ENCODE data around the gene ATG3.
"Not testable (repeated sequence)": the region's sequence is repeated elsewhere in the genome, so short reads cannot be mapped to it uniquely, and the experiment has no call there.

The ATG3 gene

DNA sequence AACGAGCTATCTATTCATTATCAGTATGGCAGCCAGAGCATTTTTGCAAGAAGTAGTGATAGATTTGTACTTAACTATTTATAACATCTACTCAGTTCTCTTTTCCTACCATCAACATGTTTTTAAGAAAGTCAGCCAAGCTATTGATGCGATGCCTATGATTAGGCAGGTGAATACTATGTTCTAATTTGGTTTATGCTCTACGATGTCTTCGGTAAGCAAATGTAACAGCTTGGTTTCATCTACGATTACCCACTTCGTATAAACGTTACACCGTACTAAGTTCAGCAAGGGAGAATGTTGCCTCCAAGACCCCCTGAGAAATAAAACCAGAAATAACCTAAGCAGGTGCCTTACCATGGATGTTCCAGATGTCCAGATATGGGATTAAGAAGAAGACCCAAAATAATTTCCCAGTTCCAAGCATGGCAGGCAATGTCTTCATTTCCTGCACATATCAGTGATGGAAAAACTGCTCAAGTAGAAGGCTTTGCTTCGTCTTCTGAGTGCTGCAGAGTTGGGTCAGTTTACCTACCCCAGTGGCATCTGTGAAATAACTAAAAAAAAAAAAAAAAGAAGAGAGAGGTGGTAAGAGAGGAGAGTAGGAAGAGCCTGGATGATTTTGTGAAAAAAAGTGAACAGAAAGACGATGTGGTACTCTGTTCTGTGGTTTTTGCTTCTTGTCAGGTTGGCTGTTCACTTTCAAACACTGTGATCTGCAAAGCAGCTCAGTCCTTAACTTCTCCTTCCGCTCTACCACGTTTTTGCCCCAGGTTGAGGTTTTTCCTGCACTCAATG lies 62.6 kb downstream of the ATG3 start, which contains the start of gene BTLA:
Gene BTLA (minus strand): TSS at position 559 of the 798 bp plus-strand sequence. CDS start 114 bp downstream, at position 445.
- 91% methylated on average over 11 of the region's 12 CpGs for WGBS
- H3K9ac ChIP-seq (ENCODE audit: low read depth, low read length), result no peak within 1 kb of the TSS
- H3K4me3 ChIP-seq (ENCODE audit: low read length), result no peak within 1 kb of the TSS
- peaks cover 3% of the 10 kb centered on the region; the same call in 1 of the 2 replicates for H3K4me1 ChIP-seq (ENCODE audit: insufficient read depth, low read length)
- H3K27ac ChIP-seq (ENCODE audit: low read depth, low read length), result no peak within 1 kb of the TSS
- no peaks in the 10 kb centered on the region for H3K36me3 ChIP-seq (ENCODE audit: insufficient read depth, low read length)
- H3K27me3 ChIP-seq (ENCODE audit: insufficient read depth, low read length), result no peaks in the 10 kb centered on the region
- peaks cover 2% of the 10 kb centered on the region; the same call in 1 of the 2 replicates for H3K9me3 ChIP-seq (ENCODE audit: insufficient read depth, low read depth, low read length)

DNA sequence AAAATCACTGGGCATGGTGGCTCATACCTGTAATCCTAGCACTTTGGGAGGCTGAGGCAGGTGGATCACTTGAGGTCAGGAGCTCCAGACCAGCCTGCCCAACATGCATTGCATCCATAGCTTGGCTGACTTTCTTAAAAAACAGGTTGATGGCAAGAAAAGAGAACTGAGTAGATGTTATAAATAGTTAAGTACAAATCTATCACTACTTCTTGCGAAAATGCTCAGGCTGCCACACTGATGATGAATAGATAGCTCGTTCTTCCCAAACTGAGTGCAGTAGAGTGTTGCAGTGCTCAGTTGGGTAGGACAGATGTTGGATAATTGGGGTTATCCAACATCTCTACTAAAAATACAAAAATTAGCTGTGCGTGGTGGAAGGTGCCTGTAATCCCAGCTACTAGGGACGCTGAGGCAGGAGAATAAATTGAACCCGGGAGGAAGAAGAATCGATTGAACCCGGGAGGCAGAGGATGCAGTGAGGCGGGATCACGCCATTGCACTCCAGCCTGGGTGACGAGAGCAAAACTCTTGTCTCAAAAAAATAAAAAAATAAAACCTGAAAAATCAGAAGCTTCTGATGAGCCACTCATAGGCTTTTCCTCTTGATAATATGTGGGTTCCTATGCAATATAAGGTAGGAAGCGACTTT lies 63.7 kb downstream of the ATG3 start:
- Histone ChIP-seq H3K9ac (ENCODE audit: low read depth, low read length) (no peak overlapping the region), H3K27ac (ENCODE audit: low read depth, low read length) (no peak overlapping the region)

DNA sequence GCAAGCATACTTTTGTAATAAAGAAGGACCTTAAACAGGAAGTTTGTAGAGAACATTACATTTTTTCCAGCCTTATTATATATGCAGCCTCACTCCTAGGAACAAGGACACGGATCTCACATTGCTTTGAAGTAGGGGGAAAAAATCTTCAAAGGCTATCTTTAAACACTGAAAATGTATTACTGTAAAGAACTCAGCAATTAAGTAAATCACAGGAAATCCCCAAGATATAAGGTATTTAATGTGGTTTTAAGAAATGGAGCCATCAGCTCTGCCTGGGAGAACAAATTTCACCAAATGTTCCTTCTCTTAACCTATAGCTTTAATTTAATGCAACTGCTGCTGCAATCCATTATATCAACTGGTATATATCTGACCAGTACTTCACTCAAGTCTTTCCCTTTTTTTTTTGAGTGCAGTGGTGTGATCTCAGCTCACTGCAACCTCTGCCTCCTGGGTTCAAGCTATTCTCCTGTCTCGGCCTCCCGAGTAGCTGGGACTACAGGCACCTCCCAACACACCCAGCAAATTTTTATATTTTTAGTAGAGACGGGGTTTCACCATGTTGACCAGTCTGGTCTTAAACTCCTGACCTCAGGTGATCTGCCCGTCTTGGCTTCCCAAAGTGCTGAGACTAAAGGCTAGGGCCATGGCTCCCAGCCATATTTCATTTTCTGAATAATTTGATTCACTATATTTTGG lies 65.2 kb downstream of the ATG3 start:
- Histone ChIP-seq H3K9me3 (ENCODE audit: insufficient read depth, low read depth, low read length) (peaks cover 2% of the 10 kb centered on the region; the same call in 1 of the 2 replicates), H3K36me3 (ENCODE audit: insufficient read depth, low read length) (no peaks in the 10 kb centered on the region), H3K4me3 (ENCODE audit: low read length) (no peak overlapping the region), H3K9ac (ENCODE audit: low read depth, low read length) (no peak overlapping the region), H3K27me3 (ENCODE audit: insufficient read depth, low read length) (no peaks in the 10 kb centered on the region), H3K27ac (ENCODE audit: low read depth, low read length) (no peak overlapping the region), H3K4me1 (ENCODE audit: insufficient read depth, low read length) (no peaks in the 10 kb centered on the region)
- 88% methylated on average over 4 of the region's 5 CpGs for WGBS

More for the DNA sequence above, 63.7 kb downstream of the ATG3 start:
- over 99% methylated on average over 10 of the region's 11 CpGs for WGBS
- Histone ChIP-seq H3K36me3 (ENCODE audit: insufficient read depth, low read length) (no peaks in the 10 kb centered on the region), H3K27me3 (ENCODE audit: insufficient read depth, low read length) (no peaks in the 10 kb centered on the region), H3K4me3 (ENCODE audit: low read length) (no peak overlapping the region), H3K9me3 (ENCODE audit: insufficient read depth, low read depth, low read length) (peaks cover 2% of the 10 kb centered on the region; the same call in 1 of the 2 replicates), H3K4me1 (ENCODE audit: insufficient read depth, low read length) (no peaks in the 10 kb centered on the region; the same call in 1 of the 2 replicates)

DNA sequence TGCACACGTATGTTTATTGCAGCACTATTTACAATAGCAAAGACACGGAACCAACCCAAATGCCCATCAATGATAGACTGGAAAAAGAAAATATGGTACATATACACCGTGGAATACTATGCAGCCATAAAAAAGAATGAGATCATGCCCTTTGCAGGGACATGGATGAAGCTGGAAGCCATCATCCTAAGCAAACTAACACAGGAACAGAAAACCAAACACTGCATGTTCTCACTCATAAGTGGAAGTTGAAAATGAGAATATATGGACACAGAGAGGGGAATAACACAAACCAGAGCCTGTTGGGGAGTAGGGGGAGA lies 67.4 kb downstream of the ATG3 start:
- H3K4me1 ChIP-seq (ENCODE audit: insufficient read depth, low read length); H3K9ac ChIP-seq (ENCODE audit: low read depth, low read length); H3K27ac ChIP-seq (ENCODE audit: low read depth, low read length); H3K9me3 ChIP-seq (ENCODE audit: insufficient read depth, low read depth, low read length); H3K4me3 ChIP-seq (ENCODE audit: low read length); H3K27me3 ChIP-seq (ENCODE audit: insufficient read depth, low read length); H3K36me3 ChIP-seq (ENCODE audit: insufficient read depth, low read length): not testable (repeated sequence)
- 90% methylated on average over 1 of the region's 3 CpGs for WGBS

DNA sequence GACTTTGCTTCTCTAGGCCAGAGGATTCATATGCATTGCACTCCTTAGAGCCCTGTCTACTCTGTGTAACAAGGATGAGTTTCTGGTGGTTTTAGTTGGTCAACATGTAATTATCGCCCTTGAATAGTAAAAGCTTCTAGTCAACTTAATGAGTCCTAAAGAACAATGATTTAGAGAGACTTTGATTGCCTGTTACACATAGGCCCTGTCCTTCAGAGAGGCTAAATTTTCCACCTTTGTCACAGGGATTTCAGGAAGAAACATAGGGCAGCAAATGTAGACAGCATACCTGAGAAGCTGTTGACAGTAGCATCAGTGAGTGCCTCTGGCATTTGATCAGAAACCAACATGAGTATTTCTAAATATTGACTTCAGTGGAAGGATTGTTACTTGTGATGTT lies 69.6 kb downstream of the ATG3 start:
- 92% methylated on average over 1 of the region's 1 CpG for WGBS
- H3K4me3 ChIP-seq (ENCODE audit: low read length), result no peak overlapping the region
- H3K9me3 ChIP-seq (ENCODE audit: insufficient read depth, low read depth, low read length), result peaks cover 2% of the 10 kb centered on the region; the same call in 1 of the 2 replicates
- no peak overlapping the region for H3K27ac ChIP-seq (ENCODE audit: low read depth, low read length)
- H3K9ac ChIP-seq (ENCODE audit: low read depth, low read length), result no peak overlapping the region
- no peaks in the 10 kb centered on the region for H3K27me3 ChIP-seq (ENCODE audit: insufficient read depth, low read length)
- no peaks in the 10 kb centered on the region for H3K4me1 ChIP-seq (ENCODE audit: insufficient read depth, low read length)
- no peaks in the 10 kb centered on the region for H3K36me3 ChIP-seq (ENCODE audit: insufficient read depth, low read length)

DNA sequence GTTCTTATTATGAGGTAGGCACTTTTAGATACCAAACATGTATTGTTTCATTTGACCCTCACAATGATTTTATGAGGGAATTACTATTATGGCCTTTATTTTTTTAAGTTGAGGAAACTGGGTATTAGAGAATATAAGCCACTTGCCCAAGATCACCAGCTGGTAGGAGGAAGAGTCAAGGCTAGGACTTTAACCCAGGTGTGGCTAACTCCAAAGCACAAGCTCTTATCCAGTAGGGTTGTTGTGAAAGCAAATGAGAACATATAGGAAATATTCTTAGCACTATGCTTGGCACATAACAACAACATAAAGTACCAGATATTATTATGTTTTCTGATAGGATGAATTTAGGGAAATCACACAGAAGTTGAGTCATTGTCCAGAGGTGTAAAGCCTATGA lies 70.4 kb downstream of the ATG3 start:
- H3K36me3 ChIP-seq (ENCODE audit: insufficient read depth, low read length), result no peaks in the 10 kb centered on the region
- no peak overlapping the region for H3K27ac ChIP-seq (ENCODE audit: low read depth, low read length)
- no peak overlapping the region for H3K4me3 ChIP-seq (ENCODE audit: low read length)
- H3K27me3 ChIP-seq (ENCODE audit: insufficient read depth, low read length), result no peaks in the 10 kb centered on the region
- no peaks in the 10 kb centered on the region for H3K4me1 ChIP-seq (ENCODE audit: insufficient read depth, low read length)
- H3K9ac ChIP-seq (ENCODE audit: low read depth, low read length), result no peak overlapping the region
- peaks cover 2% of the 10 kb centered on the region; the same call in 1 of the 2 replicates for H3K9me3 ChIP-seq (ENCODE audit: insufficient read depth, low read depth, low read length)

DNA sequence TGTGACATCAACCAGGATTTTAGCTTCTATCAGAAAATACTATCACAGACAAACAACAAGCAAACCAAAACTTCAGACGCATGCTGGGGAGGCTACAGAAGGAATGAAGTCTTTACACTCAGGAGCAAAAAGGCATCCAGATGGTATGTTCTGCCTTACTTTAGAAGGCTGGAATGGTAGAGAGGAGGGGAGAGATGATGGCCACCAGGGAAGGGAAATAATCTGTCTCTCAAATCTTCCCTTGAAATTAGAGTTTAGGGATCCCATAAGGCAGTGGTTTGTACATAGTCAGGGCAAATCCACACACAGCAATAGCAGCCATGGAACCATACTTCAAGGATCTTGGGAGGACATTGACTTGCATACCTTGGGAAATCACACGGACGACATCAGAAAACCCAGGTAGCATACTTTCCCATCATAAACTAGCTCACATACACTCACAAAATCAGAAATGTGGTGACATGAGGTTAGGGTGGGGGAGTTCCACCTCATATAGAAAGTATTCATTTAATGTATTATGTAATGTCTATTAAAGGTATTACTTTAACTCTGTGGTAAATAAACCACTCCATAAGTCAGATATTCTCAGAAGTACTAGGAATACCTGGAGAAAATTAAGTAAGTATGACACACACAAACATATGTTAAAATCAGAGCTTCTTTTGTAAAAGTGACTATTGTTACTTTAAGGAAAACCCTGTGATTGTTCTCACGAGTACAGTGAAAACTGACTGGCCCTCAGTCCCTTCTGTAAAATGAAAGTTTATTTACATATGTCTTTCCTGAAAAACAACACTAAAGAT lies 71.9 kb downstream of the ATG3 start:
- 99% methylated on average over 3 of the region's 4 CpGs for WGBS
- Histone ChIP-seq H3K4me3 (ENCODE audit: low read length) (no peak overlapping the region), H3K27me3 (ENCODE audit: insufficient read depth, low read length) (no peaks in the 10 kb centered on the region), H3K9me3 (ENCODE audit: insufficient read depth, low read depth, low read length) (peaks cover 2% of the 10 kb centered on the region; the same call in 1 of the 2 replicates), H3K36me3 (ENCODE audit: insufficient read depth, low read length) (no peaks in the 10 kb centered on the region), H3K4me1 (ENCODE audit: insufficient read depth, low read length) (no peaks in the 10 kb centered on the region), H3K9ac (ENCODE audit: low read depth, low read length) (no peak overlapping the region), H3K27ac (ENCODE audit: low read depth, low read length) (no peak overlapping the region)

DNA sequence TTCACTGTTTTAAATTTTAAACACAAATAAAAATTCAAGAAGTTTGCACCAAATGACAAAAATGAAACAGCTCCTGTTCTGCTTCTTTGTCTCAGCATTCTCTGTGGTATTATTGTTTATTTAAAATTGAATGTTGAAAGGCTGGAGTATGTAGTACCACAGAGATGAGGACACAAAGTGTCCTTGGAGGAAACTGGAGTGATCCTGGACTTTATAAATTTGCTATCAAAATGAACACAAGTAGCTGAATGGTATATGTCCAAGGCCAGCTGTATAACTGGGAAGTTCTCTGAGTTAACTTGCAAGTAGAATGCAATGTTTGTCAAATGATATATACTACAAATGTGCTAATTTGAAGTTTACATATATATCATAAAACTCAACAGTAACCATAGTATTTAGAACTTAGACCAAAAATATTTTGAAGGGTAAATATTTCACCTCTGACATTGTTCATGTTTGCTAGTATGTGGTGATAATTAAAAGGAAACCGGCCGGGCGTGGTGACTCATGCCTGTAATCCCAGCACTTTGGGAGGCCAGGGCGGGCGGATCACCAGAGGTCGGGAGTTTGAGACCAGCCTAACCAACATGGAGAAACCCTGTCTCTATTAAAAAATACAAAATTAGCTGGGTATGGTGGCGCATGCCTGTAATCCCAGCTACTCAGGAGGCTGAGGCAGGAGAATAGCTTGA lies 74.8 kb downstream of the ATG3 start:
- 98% methylated on average over 7 of the region's 7 CpGs for WGBS
- no peak overlapping the region for H3K27ac ChIP-seq (ENCODE audit: low read depth, low read length)
- no peak overlapping the region for H3K4me3 ChIP-seq (ENCODE audit: low read length)
- no peak overlapping the region for H3K9ac ChIP-seq (ENCODE audit: low read depth, low read length)
- no peaks in the 10 kb centered on the region for H3K36me3 ChIP-seq (ENCODE audit: insufficient read depth, low read length)
- no peaks in the 10 kb centered on the region for H3K27me3 ChIP-seq (ENCODE audit: insufficient read depth, low read length)
- no peaks in the 10 kb centered on the region for H3K9me3 ChIP-seq (ENCODE audit: insufficient read depth, low read depth, low read length)
- no peaks in the 10 kb centered on the region for H3K4me1 ChIP-seq (ENCODE audit: insufficient read depth, low read length)

DNA sequence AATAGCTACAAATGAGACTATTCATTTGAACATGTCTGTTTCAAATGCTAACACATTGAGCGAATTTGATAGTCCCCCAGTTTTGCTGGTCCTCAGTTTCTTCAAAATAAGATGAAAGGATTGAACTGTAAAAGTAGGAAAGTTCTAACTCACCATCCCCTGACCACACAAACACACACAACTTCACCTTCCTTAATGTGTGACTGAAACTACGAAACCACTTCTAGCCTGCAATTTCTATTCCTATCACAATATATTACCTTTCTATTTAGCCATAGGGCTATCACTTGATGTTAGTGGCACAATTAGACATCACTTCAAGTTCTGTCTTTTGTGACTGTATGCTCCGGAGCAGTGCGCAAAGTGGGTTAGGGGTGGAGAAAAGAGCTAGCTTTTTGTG lies 77.4 kb downstream of the ATG3 start:
- Histone ChIP-seq H3K4me3 (ENCODE audit: low read length) (no peak overlapping the region), H3K9ac (ENCODE audit: low read depth, low read length) (no peak overlapping the region), H3K9me3 (ENCODE audit: insufficient read depth, low read depth, low read length) (no peaks in the 10 kb centered on the region), H3K27ac (ENCODE audit: low read depth, low read length) (no peak overlapping the region), H3K4me1 (ENCODE audit: insufficient read depth, low read length) (peaks cover 7% of the 10 kb centered on the region), H3K27me3 (ENCODE audit: insufficient read depth, low read length) (no peaks in the 10 kb centered on the region), H3K36me3 (ENCODE audit: insufficient read depth, low read length) (no peaks in the 10 kb centered on the region)
- 97% methylated on average over 4 of the region's 4 CpGs for WGBS

DNA sequence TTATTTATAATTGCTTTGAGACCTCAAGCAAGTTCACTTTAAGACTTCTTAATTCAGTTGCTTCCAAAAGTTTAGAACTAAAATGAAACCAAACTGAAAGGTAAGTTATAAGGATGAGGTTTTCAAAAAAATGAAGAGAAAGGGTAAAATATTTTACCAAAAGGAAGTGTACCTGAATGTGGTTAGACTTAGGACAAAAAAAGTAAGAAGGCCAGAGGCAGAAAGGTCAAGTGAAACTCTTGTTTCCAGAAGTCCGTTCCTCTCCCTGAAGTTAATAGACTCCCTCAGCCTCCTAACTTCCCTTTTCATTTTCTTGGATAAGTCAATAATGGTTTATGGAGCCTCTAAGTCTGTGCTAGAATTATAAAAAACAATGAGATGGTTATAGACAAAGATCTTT lies 79.1 kb downstream of the ATG3 start:
- Histone ChIP-seq H3K36me3 (ENCODE audit: insufficient read depth, low read length) (no peaks in the 10 kb centered on the region), H3K9ac (ENCODE audit: low read depth, low read length) (no peak overlapping the region), H3K4me1 (ENCODE audit: insufficient read depth, low read length) (peaks cover 7% of the 10 kb centered on the region), H3K9me3 (ENCODE audit: insufficient read depth, low read depth, low read length) (no peaks in the 10 kb centered on the region), H3K4me3 (ENCODE audit: low read length) (no peak overlapping the region), H3K27ac (ENCODE audit: low read depth, low read length) (no peak overlapping the region), H3K27me3 (ENCODE audit: insufficient read depth, low read length) (no peaks in the 10 kb centered on the region)
- 89% methylated on average over 1 of the region's 1 CpG for WGBS

Measured in HUES64 (cell line).